NK-92 (cell line): Measurements from ENCODE around the gene SLC7A4.
"Not testable (repeated sequence)": the region's sequence is repeated elsewhere in the genome, so short reads cannot be mapped to it uniquely, and the experiment has no call there.

ENCODE experiments used
- DNase-seq: peaks from one replicate; lab custom pipeline; 2025; ENCODE audit not compliant: unreplicated experiment; lab: John Stamatoyannopoulos, UW

Gene SLC7A4

GRCh38 chr22:21032037-21032867, at the start of gene SLC7A4:
TSS of gene SLC7A4 (minus strand) at chr22:21032561. CDS start at chr22:21031812, 749 bp downstream.
- no peak for DNase-seq

DNA sequence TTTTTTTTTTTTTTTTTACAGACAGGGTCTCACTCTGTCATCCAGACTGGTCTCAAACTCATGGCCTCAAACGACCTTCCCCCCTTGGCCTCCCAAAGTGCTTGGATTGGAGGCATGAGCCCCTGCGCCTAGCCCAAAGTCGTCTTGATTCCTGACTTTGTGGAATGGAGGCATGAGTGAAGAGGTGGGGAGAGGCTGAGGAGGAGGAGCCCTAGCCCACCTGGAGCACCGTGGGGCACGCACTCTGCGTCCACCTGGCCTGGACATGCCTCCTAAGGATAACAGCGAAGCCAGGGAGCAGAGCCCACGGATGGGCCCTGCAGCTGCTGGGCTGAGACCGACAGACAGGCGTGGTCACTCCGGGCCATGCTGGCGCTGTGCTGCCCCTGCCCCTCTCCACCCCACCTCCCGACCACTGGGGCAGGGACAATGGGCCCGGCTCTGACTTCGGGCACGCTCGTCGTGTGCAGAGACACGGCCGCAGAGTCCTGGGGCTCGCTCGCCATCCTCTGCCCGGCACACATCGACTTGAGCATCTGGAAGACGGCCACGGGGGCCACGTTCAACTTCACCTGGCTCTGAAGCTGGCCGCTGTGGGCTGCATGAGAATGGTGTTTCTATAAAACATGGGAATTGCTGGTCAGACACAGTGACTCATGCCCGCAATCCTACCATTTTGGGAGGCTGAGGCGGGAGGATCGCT, 48.2 kb upstream of the SLC7A4 start:
- DNase-seq = no peak

- no peak for DNase-seq
These were observed 47.1 kb upstream of the SLC7A4 start for GRCh38 chr22:21079493-21079892.

DNA sequence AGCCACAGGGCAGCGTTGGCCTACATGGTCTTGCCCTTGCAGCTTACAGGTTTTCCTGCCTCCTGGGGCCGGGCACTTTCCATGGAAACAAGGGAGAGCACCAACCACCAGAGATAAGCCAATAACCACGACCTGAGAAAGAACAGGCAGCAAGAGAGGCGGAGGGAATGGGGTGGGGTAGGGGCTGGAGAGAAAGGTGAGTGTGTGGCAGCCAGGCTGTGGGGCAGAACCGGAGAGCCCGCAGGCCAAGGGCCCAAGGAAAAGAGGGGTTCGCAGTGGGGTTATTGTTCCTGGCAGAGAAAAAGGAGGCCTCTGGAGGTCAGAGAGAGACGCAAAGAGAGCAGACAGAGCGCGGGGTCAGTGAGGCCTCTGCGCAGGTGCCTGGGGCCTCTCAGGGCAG, 46.6 kb upstream of the SLC7A4 start:
- no peak for DNase-seq

DNA sequence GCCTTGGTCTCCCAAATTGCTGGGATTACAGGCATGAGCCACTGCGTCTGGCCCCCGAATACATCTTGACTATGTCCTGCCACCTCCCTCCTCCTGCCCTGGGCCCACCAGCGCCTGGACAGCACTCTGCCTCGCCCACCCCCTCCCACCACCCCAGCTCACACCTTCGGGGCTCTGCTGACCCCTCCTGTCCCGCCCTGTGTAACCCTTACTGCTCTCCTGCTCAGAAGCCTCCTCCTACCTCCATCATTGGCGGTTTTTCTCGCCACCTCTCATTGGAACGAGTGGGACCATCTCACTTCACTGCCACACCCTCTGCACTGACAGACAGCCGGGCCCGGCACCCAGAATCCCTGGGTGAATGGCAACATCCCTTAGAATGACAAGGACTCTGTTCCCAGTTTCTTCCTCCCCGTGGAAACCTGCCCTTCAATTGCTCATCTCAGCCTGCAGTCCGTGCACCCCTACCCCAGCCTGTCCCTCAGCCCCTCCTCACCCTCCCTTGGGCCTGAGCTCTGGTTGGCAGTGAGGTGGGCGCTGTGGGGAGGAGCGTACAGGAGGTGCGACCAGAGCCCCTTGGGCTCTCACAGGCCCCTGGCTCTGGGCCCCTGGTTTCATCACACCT, 45.6 kb upstream of the SLC7A4 start:
- DNase-seq = no peak

- DNase-seq = no peak
These were observed 44.7 kb upstream of the SLC7A4 start for GRCh38 chr22:21076912-21077625.

DNA sequence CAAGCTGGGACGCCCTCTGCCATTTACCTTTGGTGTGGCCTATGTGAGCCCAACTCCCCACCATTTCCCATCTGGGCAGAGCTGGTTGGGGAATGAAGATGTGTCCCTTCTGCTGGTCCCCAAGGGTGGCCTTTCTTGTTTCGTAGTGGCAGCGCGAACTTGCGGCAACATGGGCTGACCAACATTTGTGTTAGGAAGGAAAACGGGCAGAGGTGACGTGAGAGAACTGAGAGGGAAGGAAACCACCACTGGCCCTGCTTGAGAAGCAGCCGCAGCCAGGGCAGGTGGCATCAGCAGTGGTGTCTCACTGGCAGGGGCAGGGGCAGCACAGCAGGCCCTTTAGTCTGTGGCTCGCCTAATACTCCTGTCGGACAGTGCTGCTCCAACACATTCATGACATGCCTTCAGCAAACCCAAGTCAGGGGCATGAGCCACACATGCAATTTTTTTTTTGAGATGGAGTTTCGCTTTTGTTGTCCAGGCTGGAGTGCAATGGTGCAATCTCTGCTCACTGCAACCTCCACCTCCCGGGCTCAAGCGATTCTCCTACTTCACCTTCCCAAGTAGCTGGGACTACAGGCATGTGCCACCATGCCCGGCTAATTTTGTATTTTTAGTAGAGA, 43.3 kb upstream of the SLC7A4 start:
- DNase-seq = no peak

- no peak for DNase-seq
These were observed 41.8 kb upstream of the SLC7A4 start for GRCh38 chr22:21074102-21074715.

DNA sequence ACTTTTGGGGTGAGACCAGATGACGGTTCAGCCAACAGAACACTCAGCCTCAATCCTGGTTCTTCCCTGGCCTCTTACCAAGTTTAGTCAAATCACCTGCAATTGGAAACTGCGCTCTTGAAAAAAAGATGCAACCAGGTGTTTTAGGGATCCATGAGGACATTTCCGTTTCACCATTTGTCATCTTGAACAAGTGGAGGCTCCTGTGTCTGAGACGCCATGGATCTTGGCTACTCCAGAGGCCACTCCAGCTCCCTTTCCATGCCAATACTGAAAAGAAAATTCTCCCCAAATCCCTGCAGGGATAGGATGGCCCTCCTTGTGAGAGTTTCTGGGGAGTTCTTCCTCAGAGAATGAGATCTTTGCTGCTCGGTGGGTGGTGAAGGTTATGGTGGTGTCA, 41.1 kb upstream of the SLC7A4 start:
- DNase-seq = no peak

DNA sequence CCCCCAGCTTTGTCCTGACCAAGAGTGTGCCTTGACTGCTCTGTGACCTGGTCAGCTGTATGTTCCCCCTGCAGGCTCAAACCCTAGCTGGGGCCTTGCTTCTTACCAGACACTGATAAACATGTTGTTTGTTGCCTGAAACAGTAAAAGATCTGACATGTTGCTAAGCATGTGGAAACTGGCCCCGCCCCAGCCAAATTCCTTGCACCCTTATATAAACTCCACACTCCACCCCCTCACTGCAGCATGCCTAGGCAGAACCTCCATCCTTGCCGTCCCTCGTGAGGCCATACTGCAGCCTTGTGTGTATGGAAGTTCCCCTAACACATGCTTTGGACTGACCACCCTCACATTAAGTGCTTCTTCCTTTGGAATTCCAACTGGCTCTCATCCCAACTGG, 40.7 kb upstream of the SLC7A4 start:
- no peak for DNase-seq

DNA sequence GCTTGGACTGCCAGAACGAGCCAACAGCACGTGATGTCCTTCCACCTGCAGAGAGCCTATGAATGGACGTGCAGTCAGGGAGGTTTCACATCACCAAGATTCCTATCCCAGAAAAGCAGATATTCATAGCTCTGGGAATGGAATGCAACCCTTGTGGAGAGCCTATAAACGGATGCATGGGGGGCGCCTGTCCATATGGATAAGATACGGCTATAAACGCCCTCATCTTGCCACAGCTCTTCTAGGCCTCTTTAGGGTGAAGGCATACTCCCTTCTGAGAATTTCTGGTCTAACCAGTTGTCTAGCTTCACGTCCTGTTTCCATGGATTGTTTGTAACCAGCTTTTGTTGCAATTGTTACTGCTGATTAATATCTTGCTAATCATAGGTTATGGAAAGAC, 39.4 kb upstream of the SLC7A4 start:
- DNase-seq = not testable (repeated sequence)

- DNase-seq = no peak
These were observed 38.6 kb upstream of the SLC7A4 start for GRCh38 chr22:21070690-21071615.

DNA sequence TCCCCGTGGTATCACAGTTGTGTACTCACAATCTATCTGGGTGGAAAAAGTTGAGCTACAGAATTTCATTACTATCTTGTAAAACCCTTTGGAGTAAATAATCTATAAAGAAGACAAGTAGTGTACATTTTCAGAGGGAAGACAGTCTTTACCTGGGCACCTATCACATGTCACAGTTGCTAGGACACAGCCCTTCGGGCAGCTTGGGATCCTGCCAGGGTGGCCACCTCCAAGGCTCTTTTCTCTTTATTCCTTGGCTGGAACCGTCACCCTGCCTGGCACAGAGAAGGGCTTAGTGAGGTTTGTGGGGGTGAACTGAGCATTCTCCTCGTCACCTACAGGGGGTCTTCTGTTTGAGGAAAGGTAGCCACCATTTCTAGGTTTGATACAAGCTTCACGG, 37.0 kb upstream of the SLC7A4 start:
- DNase-seq = no peak

- DNase-seq = no peak
These were observed 36.4 kb upstream of the SLC7A4 start for GRCh38 chr22:21068681-21069276.

GRCh38 chr22:21067901-21068680, 35.7 kb upstream of the SLC7A4 start:
- DNase-seq = no peak

DNA sequence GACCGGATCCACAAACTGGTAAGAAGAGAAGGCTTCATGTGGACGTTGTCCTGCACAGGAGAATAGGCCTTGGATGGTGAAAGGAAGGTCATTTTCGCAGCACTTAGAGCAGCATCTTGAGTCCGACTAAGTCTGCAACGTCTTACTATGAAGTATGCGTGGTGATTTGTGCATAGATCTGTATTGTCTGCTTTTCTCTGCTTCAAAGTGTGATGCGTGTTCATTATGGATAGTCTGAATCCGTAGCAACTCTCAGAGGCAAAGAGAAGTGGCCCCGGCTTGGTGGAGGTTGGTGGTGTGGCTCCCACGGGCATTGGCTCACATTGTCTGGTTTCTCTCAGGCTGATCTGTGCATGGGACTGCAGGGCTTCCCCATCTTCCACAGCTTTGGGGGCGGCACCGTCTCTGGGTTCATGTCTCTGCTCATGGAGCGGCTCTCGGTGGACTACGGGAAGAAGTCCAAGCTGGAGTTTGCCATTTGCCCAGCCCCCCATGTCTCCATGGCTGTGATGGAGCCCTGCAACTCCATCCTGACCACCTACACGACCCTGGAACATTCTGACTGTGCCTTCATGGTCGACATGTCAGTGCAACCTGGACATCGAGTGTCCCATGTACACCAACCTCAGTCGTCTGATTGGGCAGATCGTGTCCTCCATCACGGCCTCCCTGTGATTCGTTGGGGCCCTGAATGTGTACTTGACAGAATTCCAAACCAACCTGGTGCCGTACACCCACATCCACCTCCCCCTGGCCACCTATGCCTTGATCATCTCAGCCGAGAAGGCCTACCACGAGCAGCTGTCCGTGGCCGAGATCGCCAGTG, 34.9 kb upstream of the SLC7A4 start:
- DNase-seq = no peak
